ENCODE results near the gene FAM78A.

Gene FAM78A

DNA sequence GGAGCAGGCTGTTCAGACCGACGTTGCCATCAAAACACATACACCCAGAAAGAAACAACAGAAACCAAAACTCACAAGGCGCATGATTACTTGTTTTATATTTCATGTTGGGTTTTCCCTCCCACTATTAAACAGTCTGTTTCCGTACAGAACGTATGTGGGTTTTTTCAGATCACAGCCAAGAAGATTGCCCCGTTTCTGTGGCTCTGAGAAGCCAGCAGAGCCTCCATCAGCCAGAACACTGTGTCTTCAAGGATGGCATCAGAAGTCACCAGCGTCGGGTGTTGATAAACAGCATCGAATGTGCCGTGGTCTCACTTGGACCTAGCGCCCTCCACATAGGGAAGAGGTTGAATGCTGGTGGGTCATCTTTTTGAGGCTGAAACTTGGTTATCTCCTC is 42.8 kb downstream of the FAM78A start:
- DNase-seq (ENCODE audit: low spot score), result no peak
- no peak overlapping the region for H4K8ac ChIP-seq (ENCODE audit: low read depth, low read length)
- no peak overlapping the region for H3K4me3 ChIP-seq (ENCODE audit: low read length in 2 of 2)
- H3K23ac ChIP-seq (ENCODE audit: low read depth, low read length, poor library complexity), result no peak overlapping the region
- H2BK15ac ChIP-seq (ENCODE audit: low read length), result no peak overlapping the region
- H2BK5ac ChIP-seq (ENCODE audit: low read length), result no peak overlapping the region
- no peaks in the 10 kb centered on the region for H3K9me3 ChIP-seq (replicated peaks in 1 of 2; ENCODE audit: control insufficient read depth in 2 of 2, insufficient read depth in 1 of 2, low read depth in 1 of 2, low read length in 2 of 2)
- no peak overlapping the region for H3K27ac ChIP-seq (replicated peaks; ENCODE audit: low read length)
- H3K18ac ChIP-seq (ENCODE audit: low read length), result no peak overlapping the region
- H3K4me2 ChIP-seq (ENCODE audit: insufficient read depth, low read length, poor library complexity, severe bottlenecking), result no peak overlapping the region
- H3K36me3 ChIP-seq (replicated peaks in 1 of 2; ENCODE audit: control insufficient read depth in 2 of 2, insufficient read depth in 2 of 2, low read length in 2 of 2), result peaks cover 18 to 72% of the 10 kb centered on the region in 2 donors
- no peak overlapping the region for H4K91ac ChIP-seq (ENCODE audit: low read depth, low read length, poor library complexity)
- no peak overlapping the region for H3K14ac ChIP-seq (ENCODE audit: low read length)
- H3K4me1 ChIP-seq (ENCODE audit: control insufficient read depth in 2 of 2, insufficient read depth in 1 of 2, low read depth in 1 of 2, low read length in 2 of 2), result peaks cover 9 to 11% of the 10 kb centered on the region in 2 donors
- H3K27me3 ChIP-seq (ENCODE audit: control insufficient read depth in 3 of 3, insufficient read depth in 3 of 3, low read depth in 1 of 3, low read length in 3 of 3), result no peaks in the 10 kb centered on the region
- H2BK120ac ChIP-seq (ENCODE audit: low read depth, low read length), result no peak overlapping the region
- no peak overlapping the region for H3K9ac ChIP-seq (ENCODE audit: low read depth, low read length, poor library complexity)
- H2BK12ac ChIP-seq (ENCODE audit: low read length), result no peak overlapping the region
- H2AK5ac ChIP-seq (ENCODE audit: low read depth, low read length), result no peak overlapping the region
- no peak overlapping the region for H2AFZ ChIP-seq (ENCODE audit: low read length)
- no peaks in the 10 kb centered on the region for H3K79me1 ChIP-seq (ENCODE audit: low read depth, low read length)
- H3K4ac ChIP-seq (ENCODE audit: low read length), result no peak overlapping the region
- WGBS, 2 donors (ENCODE audit: extremely low coverage in 2 of 2, insufficient read length in 2 of 2, insufficient replicate concordance in 1 of 2), result no CpG with 5 or more reads among the region's 11 CpGs

DNA sequence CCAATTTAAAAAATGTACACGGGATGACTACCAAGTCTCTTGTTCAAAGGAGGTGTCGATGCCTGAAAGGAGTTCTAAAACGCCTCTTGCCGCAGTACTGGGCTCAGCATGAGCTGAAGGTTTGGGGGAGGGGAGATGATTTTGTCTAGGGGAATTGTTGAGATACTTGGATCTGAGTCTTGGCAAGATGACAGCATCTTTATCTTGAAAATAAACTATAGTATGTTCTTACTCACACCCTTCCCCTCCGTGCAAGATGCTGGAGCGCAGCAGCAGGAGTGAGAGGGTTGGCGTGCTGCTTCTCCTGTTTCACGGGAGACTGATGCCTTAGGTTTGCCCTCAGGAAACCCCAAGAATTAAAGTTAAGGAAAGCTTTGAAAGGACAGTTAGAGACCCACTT is 47.3 kb downstream of the FAM78A start:
- no peak overlapping the region for H2AFZ ChIP-seq (ENCODE audit: low read length)

DNA sequence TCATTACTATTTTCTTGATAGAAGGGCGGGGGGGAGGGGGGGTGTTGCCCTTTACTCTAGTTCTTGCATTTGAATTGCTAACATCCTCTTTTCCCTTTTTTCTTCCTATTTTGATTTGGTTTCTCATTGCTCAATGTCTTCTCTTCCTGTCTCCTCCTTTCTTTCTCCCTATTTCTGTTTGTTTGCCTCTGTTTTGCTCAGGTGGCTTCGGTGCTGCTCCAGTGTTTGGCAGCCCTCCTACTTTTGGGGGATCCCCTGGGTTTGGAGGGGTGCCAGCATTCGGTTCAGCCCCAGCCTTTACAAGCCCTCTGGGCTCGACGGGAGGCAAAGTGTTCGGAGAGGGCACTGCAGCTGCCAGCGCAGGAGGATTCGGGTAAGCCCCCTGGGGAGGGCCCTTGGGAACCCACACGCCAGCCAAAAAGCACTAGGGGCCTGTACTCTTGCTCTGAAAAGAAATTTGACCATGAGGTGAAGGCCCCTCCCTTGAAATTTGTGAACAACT is 48.3 kb downstream of the FAM78A start:
- no peaks in the 10 kb centered on the region for H3K27me3 ChIP-seq (ENCODE audit: control insufficient read depth in 3 of 3, insufficient read depth in 3 of 3, low read depth in 1 of 3, low read length in 3 of 3)
- no peak overlapping the region for H2BK15ac ChIP-seq (ENCODE audit: low read length)
- H3K4me3 ChIP-seq (ENCODE audit: low read length in 2 of 2), result no peak overlapping the region
- H4K91ac ChIP-seq (ENCODE audit: low read depth, low read length, poor library complexity), result no peak overlapping the region
- WGBS, 2 donors (ENCODE audit: extremely low coverage in 2 of 2, insufficient read length in 2 of 2, insufficient replicate concordance in 1 of 2), result no CpG with 5 or more reads among the region's 9 CpGs
- no peaks in the 10 kb centered on the region for H3K9me3 ChIP-seq (replicated peaks in 1 of 2; ENCODE audit: control insufficient read depth in 2 of 2, insufficient read depth in 1 of 2, low read depth in 1 of 2, low read length in 2 of 2)
- H3K27ac ChIP-seq (replicated peaks; ENCODE audit: low read length), result no peak overlapping the region
- H2BK12ac ChIP-seq (ENCODE audit: low read length), result no peak overlapping the region
- no peak overlapping the region for H2BK5ac ChIP-seq (ENCODE audit: low read length)
- DNase-seq (ENCODE audit: low spot score), result no peak
- no peaks in the 10 kb centered on the region for H3K79me1 ChIP-seq (ENCODE audit: low read depth, low read length)
- H3K23ac ChIP-seq (ENCODE audit: low read depth, low read length, poor library complexity), result no peak overlapping the region
- no peak overlapping the region for H4K8ac ChIP-seq (ENCODE audit: low read depth, low read length)
- no peak overlapping the region for H2AK5ac ChIP-seq (ENCODE audit: low read depth, low read length)
- H3K18ac ChIP-seq (ENCODE audit: low read length), result peak overlapping the region; percentile 3
- no peak overlapping the region for H3K9ac ChIP-seq (ENCODE audit: low read depth, low read length, poor library complexity)
- H3K4ac ChIP-seq (ENCODE audit: low read length), result no peak overlapping the region
- no peak overlapping the region for H2BK120ac ChIP-seq (ENCODE audit: low read depth, low read length)
- H2AFZ ChIP-seq (ENCODE audit: low read length), result no peak overlapping the region
- H3K4me1 ChIP-seq (ENCODE audit: control insufficient read depth in 2 of 2, insufficient read depth in 1 of 2, low read depth in 1 of 2, low read length in 2 of 2), result peaks cover 0 to 9% of the 10 kb centered on the region in 2 donors
- no peak overlapping the region for H3K4me2 ChIP-seq (ENCODE audit: insufficient read depth, low read length, poor library complexity, severe bottlenecking)
- no peak overlapping the region for H3K14ac ChIP-seq (ENCODE audit: low read length)
- H3K36me3 ChIP-seq (replicated peaks in 1 of 2; ENCODE audit: control insufficient read depth in 2 of 2, insufficient read depth in 2 of 2, low read length in 2 of 2), result peaks cover 12 to 80% of the 10 kb centered on the region in 2 donors

More for the DNA sequence above, 47.3 kb downstream of the FAM78A start:
- Histone ChIP-seq H3K4me2 (ENCODE audit: insufficient read depth, low read length, poor library complexity, severe bottlenecking) (no peak overlapping the region), H2BK5ac (ENCODE audit: low read length) (no peak overlapping the region), H3K4ac (ENCODE audit: low read length) (no peak overlapping the region), H3K9ac (ENCODE audit: low read depth, low read length, poor library complexity) (no peak overlapping the region), H3K14ac (ENCODE audit: low read length) (no peak overlapping the region), H2AK5ac (ENCODE audit: low read depth, low read length) (no peak overlapping the region), H2BK12ac (ENCODE audit: low read length) (no peak overlapping the region), H4K91ac (ENCODE audit: low read depth, low read length, poor library complexity) (no peak overlapping the region), H3K36me3 (replicated peaks in 1 of 2; ENCODE audit: control insufficient read depth in 2 of 2, insufficient read depth in 2 of 2, low read length in 2 of 2) (peaks cover 19 to 83% of the 10 kb centered on the region in 2 donors), H3K79me1 (ENCODE audit: low read depth, low read length) (no peaks in the 10 kb centered on the region), H3K4me1 (ENCODE audit: control insufficient read depth in 2 of 2, insufficient read depth in 1 of 2, low read depth in 1 of 2, low read length in 2 of 2) (peaks cover 0 to 9% of the 10 kb centered on the region in 2 donors), H2BK120ac (ENCODE audit: low read depth, low read length) (no peak overlapping the region), H3K23ac (ENCODE audit: low read depth, low read length, poor library complexity) (no peak overlapping the region), H3K27ac (replicated peaks; ENCODE audit: low read length) (no peak overlapping the region), H3K9me3 (replicated peaks in 1 of 2; ENCODE audit: control insufficient read depth in 2 of 2, insufficient read depth in 1 of 2, low read depth in 1 of 2, low read length in 2 of 2) (no peaks in the 10 kb centered on the region), H2BK15ac (ENCODE audit: low read length) (no peak overlapping the region), H4K8ac (ENCODE audit: low read depth, low read length) (no peak overlapping the region), H3K4me3 (ENCODE audit: low read length in 2 of 2) (no peak overlapping the region), H3K18ac (ENCODE audit: low read length) (no peak overlapping the region), H3K27me3 (ENCODE audit: control insufficient read depth in 3 of 3, insufficient read depth in 3 of 3, low read depth in 1 of 3, low read length in 3 of 3) (no peaks in the 10 kb centered on the region)
- DNase-seq (ENCODE audit: low spot score), result no peak
- no CpG with 5 or more reads among the region's 8 CpGs for WGBS, 2 donors (ENCODE audit: extremely low coverage in 2 of 2, insufficient read length in 2 of 2, insufficient replicate concordance in 1 of 2)

DNA sequence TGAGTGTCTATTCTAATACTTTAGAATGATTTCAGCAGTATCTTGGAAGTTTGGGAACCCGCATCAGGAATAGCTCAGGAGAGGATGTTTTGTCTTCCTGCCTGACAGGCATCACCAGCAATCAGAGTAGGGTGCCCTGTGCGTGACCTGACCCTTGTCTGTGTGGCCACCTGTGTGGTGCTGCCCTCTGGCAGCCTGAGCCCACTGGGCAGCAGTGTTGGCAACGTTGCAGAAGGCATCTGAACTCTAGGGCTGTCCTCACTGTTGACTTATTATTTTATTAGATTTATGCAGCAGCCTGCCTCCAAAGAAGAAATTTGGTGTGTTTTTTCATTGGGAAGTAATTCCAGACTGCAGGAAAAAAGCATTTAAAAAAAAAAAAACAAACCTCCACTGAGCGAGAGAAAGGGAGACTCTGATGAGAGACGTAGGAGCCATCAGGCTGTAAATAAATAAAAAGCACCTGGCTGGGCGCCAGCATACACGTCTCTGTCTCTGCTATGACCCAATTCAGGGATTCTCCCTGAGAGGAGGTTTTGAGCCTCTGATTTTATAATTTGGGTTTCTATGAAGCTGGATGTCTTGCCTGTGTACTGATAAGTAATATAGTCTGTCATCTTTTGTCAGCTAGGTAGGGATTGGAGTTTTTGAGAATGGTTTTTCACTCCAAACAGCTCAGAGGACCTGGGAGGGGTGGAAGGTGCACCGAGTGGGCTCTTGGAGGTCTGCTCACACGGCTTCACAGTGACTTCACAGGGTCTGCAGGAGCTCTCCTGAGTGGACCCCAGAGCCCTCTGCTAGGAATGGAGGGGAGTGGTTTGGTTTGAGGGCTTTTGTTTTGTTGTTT is 49.0 kb downstream of the FAM78A start:
- no peaks in the 10 kb centered on the region for H3K9me3 ChIP-seq (replicated peaks in 1 of 2; ENCODE audit: control insufficient read depth in 2 of 2, insufficient read depth in 1 of 2, low read depth in 1 of 2, low read length in 2 of 2)
- no peak overlapping the region for H2BK12ac ChIP-seq (ENCODE audit: low read length)

More for the DNA sequence above, 49.0 kb downstream of the FAM78A start:
- Histone ChIP-seq H3K27me3 (ENCODE audit: control insufficient read depth in 3 of 3, insufficient read depth in 3 of 3, low read depth in 1 of 3, low read length in 3 of 3) (no peaks in the 10 kb centered on the region), H2BK120ac (ENCODE audit: low read depth, low read length) (no peak overlapping the region), H2AK5ac (ENCODE audit: low read depth, low read length) (no peak overlapping the region), H4K91ac (ENCODE audit: low read depth, low read length, poor library complexity) (no peak overlapping the region), H3K23ac (ENCODE audit: low read depth, low read length, poor library complexity) (no peak overlapping the region), H4K8ac (ENCODE audit: low read depth, low read length) (no peak overlapping the region), H3K14ac (ENCODE audit: low read length) (no peak overlapping the region), H2BK15ac (ENCODE audit: low read length) (no peak overlapping the region), H3K18ac (ENCODE audit: low read length) (no peak overlapping the region), H3K4me2 (ENCODE audit: insufficient read depth, low read length, poor library complexity, severe bottlenecking) (no peak overlapping the region), H3K4me1 (ENCODE audit: control insufficient read depth in 2 of 2, insufficient read depth in 1 of 2, low read depth in 1 of 2, low read length in 2 of 2) (peaks cover 0 to 9% of the 10 kb centered on the region in 2 donors), H3K27ac (replicated peaks; ENCODE audit: low read length) (no peak overlapping the region), H3K36me3 (replicated peaks in 1 of 2; ENCODE audit: control insufficient read depth in 2 of 2, insufficient read depth in 2 of 2, low read length in 2 of 2) (peaks cover 11 to 82% of the 10 kb centered on the region in 2 donors), H2AFZ (ENCODE audit: low read length) (no peak overlapping the region), H3K4me3 (ENCODE audit: low read length in 2 of 2) (no peak overlapping the region), H3K4ac (ENCODE audit: low read length) (no peak overlapping the region), H3K9ac (ENCODE audit: low read depth, low read length, poor library complexity) (no peak overlapping the region), H2BK5ac (ENCODE audit: low read length) (no peak overlapping the region), H3K79me1 (ENCODE audit: low read depth, low read length) (no peaks in the 10 kb centered on the region)
- no peak for DNase-seq (ENCODE audit: low spot score)
- no CpG with 5 or more reads among the region's 9 CpGs for WGBS, 2 donors (ENCODE audit: extremely low coverage in 2 of 2, insufficient read length in 2 of 2, insufficient replicate concordance in 1 of 2)

All from neuronal stem cell (in vitro differentiated cells).